K562 (cell line): ENCODE data around the gene PDZK1IP1. TPM values are rescaled to one million over a fixed set of nuclear protein-coding genes. Genes with fewer than 3 reads are reported as not detected.

ENCODE experiments used
- ARID2 ChIP-seq: fragments of 450-650 bp; IDR thresholded peaks from 2 replicates; pipeline ENCODE4 v1.6.1; 2017; ENCODE audit warnings: antibody characterized with exemption, mild to moderate bottlenecking
- CEBPG ChIP-seq, 3 experiments: fragments of 200-800 bp in 1 of 3; sonication (Bioruptor generic) in 1 of 3; sonication (generic) in 1 of 3; formaldehyde crosslinking in 1 of 3; IDR thresholded peaks in 2 of 3; conservative IDR thresholded peaks in 1 of 3; 2 replicates each; pipeline versions ENCODE4 v1.6.1 to v1.8.0; 2016 to 2022; ENCODE audit warnings: missing compliant biosample characterization in 2 of 3, missing genetic modification characterization in 2 of 3, mild to moderate bottlenecking in 1 of 3, missing genetic modification reagents in 1 of 3
- HCFC1 ChIP-seq: IDR thresholded peaks from 2 replicates; pipeline ENCODE4 v1.6.1; 2012; ENCODE audit warnings: low read depth, low read length, improper control_type of control experiment
- HNRNPH1 ChIP-seq: fragments of 200-400 bp; formaldehyde crosslinking; optimal IDR thresholded peaks from 2 replicates; pipeline ENCODE3; 2017; ENCODE audit warnings: low read depth, mild to moderate bottlenecking, low read length, moderate library complexity
- LEF1 ChIP-seq: fragments of 450-650 bp; IDR thresholded peaks from 2 replicates; pipeline ENCODE4 v1.6.1; 2016; ENCODE audit warnings: mild to moderate bottlenecking
- MCM3 ChIP-seq: fragments of 450-650 bp; IDR thresholded peaks from 2 replicates; pipeline ENCODE4 v1.6.1; 2016
- MEIS2 ChIP-seq: fragments of 450-650 bp; IDR thresholded peaks from 2 replicates; pipeline ENCODE4 v1.6.1; 2014; ENCODE audit warnings: mild to moderate bottlenecking; ENCODE audit not compliant: partially characterized antibody
- RBFOX2 ChIP-seq: fragments of 200-400 bp; formaldehyde crosslinking; IDR thresholded peaks from 2 replicates; pipeline ENCODE4 v1.6.1; 2017; ENCODE audit warnings: low read depth, mild to moderate bottlenecking, low read length, moderate library complexity
- SAFB2 ChIP-seq: fragments of 200-400 bp; formaldehyde crosslinking; IDR thresholded peaks from 2 replicates; pipeline ENCODE4 v1.6.1; 2018; ENCODE audit warnings: borderline replicate concordance, low read length, low read depth, moderate library complexity; ENCODE audit not compliant: severe bottlenecking
- SREBF1 ChIP-seq: fragments of 150-350 bp; IDR thresholded peaks from 2 replicates; pipeline ENCODE4 v1.6.1; 2014; ENCODE audit warnings: antibody characterized with exemption, low read depth, low read length, borderline replicate concordance
- SRF ChIP-seq, 2 experiments: fragments of 250-450, 450-650 bp in 1 of 2; sonication (Bioruptor Pico) in 1 of 2; sonication (generic) in 1 of 2; formaldehyde crosslinking; IDR thresholded peaks; 2 replicates each; pipeline versions ENCODE4 v1.5.0 to v1.5.1; 2020 to 2022; ENCODE audit warnings: mild to moderate bottlenecking in 1 of 2, missing genetic modification reagents in 1 of 2
- SRSF3 ChIP-seq: fragments of 200-400 bp; formaldehyde crosslinking; IDR thresholded peaks from 2 replicates; pipeline ENCODE4 v1.6.1; 2016; ENCODE audit warnings: mild to moderate bottlenecking, low read length, moderate library complexity; ENCODE audit not compliant: insufficient read depth
- STAT5B ChIP-seq: fragments of 250-450 bp; sonication (Bioruptor Pico); IDR thresholded peaks from 2 replicates; pipeline ENCODE4 v1.8.0; 2021; ENCODE audit warnings: mild to moderate bottlenecking, inconsistent platforms
- WHSC1 ChIP-seq: IDR thresholded peaks from one replicate; pipeline ENCODE4 v1.6.1; 2012; ENCODE audit warnings: low read length, control low read depth, inconsistent platforms
- XRCC5 ChIP-seq: fragments of 200-400 bp; formaldehyde crosslinking; IDR thresholded peaks from 2 replicates; pipeline ENCODE4 v1.6.1; 2017; ENCODE audit warnings: low read depth, mild to moderate bottlenecking, low read length
- YBX1 ChIP-seq: fragments of 450-650 bp; IDR thresholded peaks from 2 replicates; pipeline ENCODE4 v1.7.1; 2016; ENCODE audit warnings: mild to moderate bottlenecking
- ZBTB8A ChIP-seq: fragments of 450-650 bp; IDR thresholded peaks from 2 replicates; pipeline ENCODE4 v1.6.1; 2018; ENCODE audit warnings: mild to moderate bottlenecking, moderate library complexity; ENCODE audit not compliant: partially characterized antibody
- ZC3H11A ChIP-seq: IDR thresholded peaks from 2 replicates; pipeline ENCODE4 v1.6.1; 2012; ENCODE audit warnings: low read depth, low read length, improper control_type of control experiment
- ZNF282 ChIP-seq: sonication (generic); formaldehyde crosslinking; IDR thresholded peaks from 2 replicates; pipeline ENCODE4 v1.8.1; 2023; ENCODE audit warnings: missing genetic modification reagents
- ZNF589 ChIP-seq: fragments of 200-800 bp; sonication (Bioruptor generic); IDR thresholded peaks from 2 replicates; pipeline ENCODE4 v1.6.1; 2016; ENCODE audit warnings: low read depth, missing genetic modification characterization, missing compliant biosample characterization
- polyA plus RNA-seq, 8 experiments: library from polyadenylated mRNA; depleted of rRNA in 4 of 8; stranded (reverse) in 5 of 8; unstranded in 3 of 8; fragments of >200 nt; fragmentation: Nextera tagmentation in 2 of 8; fragmentation: Illumina TruSeq in 1 of 8; extraction: Ambion mirVana in 2 of 8; extraction: Trizol in 1 of 8; gene quantifications; 2 replicates each; pipeline versions ENCODE4 v1.2.1 to v1.2.3, GENCODE V29; 2011 to 2014; ENCODE audit warnings: inconsistent platforms in 1 of 8, missing spikeins in 1 of 8
- total RNA-seq, 7 experiments: library from RNA; depleted of rRNA in 6 of 7; stranded (reverse); fragments of >200 nt in 6 of 7; fragmentation: Illumina TruSeq in 2 of 7; extraction: Trizol in 2 of 7; gene quantifications; 2 replicates each; pipeline versions ENCODE4 v1.2.1 to v1.2.3, GENCODE V29; 2011 to 2021; ENCODE audit warnings: low replicate concordance in 1 of 7
- TF ChIP-seq, protein P1 (sequence below), 2 experiments: IDR thresholded peaks; 2 replicates each; pipeline ENCODE4 v1.6.1; 2011; ENCODE audit warnings: borderline replicate concordance in 1 of 2, control low read depth in 1 of 2, low read depth in 1 of 2, low read length in 1 of 2, mild to moderate bottlenecking in 1 of 2, mixed read lengths in 1 of 2, moderate library complexity in 1 of 2; ENCODE audit not compliant: insufficient read depth in 1 of 2, insufficient read length in 1 of 2, poor library complexity in 1 of 2, severe bottlenecking in 1 of 2; ENCODE audit errors: extremely low read depth in 1 of 2
- TF ChIP-seq, protein P2 (sequence below): sonication (generic); formaldehyde crosslinking; IDR thresholded peaks from 2 replicates; pipeline ENCODE4 v1.8.0; 2022; ENCODE audit warnings: missing genetic modification reagents, mild to moderate bottlenecking, moderate library complexity, borderline replicate concordance

Gene PDZK1IP1
- total and polyA plus RNA-seq, 9 of the 15 experiments (the other 6 are each of a cell fraction or from before 2014, with no cell fraction given), result 0.17 to 0.68 (median 0.53) TPM; not detected in 2

DNA sequence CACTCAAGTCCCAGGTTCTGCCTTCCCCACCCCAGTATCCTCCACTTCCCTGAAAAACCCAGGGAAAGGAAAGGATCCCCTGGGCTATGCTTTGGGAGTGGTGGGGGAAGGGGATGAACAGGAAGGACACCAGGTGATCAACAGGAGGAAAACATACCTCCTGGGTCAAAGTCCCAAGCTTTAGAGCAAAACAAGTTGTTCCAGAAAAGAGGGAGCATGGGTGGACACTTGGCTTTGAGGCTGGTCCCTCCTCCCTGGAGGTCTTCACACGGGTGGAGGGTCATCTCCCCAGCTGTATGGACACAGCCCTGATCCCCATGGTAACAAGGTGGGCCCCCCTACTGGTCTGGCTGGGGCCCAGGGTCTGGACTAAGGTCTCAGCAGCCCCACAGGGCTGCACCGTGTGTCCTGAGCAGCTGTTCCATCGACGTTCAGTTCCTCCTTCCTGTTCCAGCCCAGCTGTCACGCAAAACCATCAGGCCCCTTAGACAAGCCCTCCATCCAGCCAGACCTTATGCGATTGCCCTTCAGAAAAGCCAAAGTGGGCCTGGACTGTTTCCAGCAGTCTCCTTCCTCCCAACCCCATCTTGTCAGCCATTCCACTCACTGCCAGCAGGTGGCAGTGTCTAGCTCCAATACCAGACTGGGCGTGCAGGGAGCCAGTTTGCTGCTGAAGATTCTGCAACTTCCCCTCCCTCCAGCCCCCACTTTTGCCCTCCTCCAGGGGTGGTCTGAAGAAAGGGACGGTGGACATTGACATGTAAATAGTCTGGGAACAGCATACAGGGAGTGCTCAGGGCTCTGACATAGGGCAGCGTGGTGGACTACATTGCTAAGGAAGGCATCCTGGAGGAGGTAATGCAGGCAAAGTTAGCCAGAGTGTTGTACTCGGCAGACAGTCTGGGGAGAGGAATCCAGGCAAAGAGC is 2.9 kb upstream of the PDZK1IP1 start (continued):
- TF ChIP-seq SRF (CRISPR knock-in tag; IDR thresholded peaks at IDR 0.05), result peak in 1 of 2 experiments; percentile 41; a peak in 1 of 4 replicates
- no peak for TF ChIP-seq HNRNPH1
- no peak for TF ChIP-seq SAFB2
- TF ChIP-seq WHSC1, result no peak
- no peak for TF ChIP-seq CEBPG (CRISPR knock-in tag; IDR thresholded peaks at IDR 0.05)
- TF ChIP-seq CEBPG (tag; conservative IDR thresholded peaks at IDR 0.05 in 1 of 2, IDR thresholded peaks at IDR 0.05 in 1 of 2), result no peak
- TF ChIP-seq XRCC5, result peak; percentile 96
- no peak for TF ChIP-seq YBX1
- no peak for TF ChIP-seq SRSF3
- TF ChIP-seq ZBTB8A, result no peak
- TF ChIP-seq ARID2, result peak; percentile 89
- TF ChIP-seq MCM3, result no peak
- TF ChIP-seq, protein P1, sequence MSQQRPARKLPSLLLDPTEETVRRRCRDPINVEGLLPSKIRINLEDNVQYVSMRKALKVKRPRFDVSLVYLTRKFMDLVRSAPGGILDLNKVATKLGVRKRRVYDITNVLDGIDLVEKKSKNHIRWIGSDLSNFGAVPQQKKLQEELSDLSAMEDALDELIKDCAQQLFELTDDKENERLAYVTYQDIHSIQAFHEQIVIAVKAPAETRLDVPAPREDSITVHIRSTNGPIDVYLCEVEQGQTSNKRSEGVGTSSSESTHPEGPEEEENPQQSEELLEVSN (IDR thresholded peaks at IDR 0.05; ENCODE audit: borderline replicate concordance in 1 of 2, extremely low read depth in 1 of 2, insufficient read depth in 1 of 2, insufficient read length in 1 of 2, low read depth in 1 of 2, low read length in 1 of 2, poor library complexity in 1 of 2, severe bottlenecking in 1 of 2), result no peak
- no peak for TF ChIP-seq ZNF282 (CRISPR knock-in tag)
- TF ChIP-seq MEIS2, result peak; percentile 33
- no peak for TF ChIP-seq SREBF1
- TF ChIP-seq STAT5B (CRISPR knock-in tag), result no peak
- TF ChIP-seq ZC3H11A, result peak; percentile 72; the same call in 1 of the 2 replicates
- no peak for TF ChIP-seq LEF1
- no peak for TF ChIP-seq RBFOX2
- TF ChIP-seq HCFC1, result 0 out of 2 replicates have a peak, but pooled peaks have one; percentile 34
- no peak for TF ChIP-seq ZNF589 (CRISPR knock-in tag)
- TF ChIP-seq, protein P2, sequence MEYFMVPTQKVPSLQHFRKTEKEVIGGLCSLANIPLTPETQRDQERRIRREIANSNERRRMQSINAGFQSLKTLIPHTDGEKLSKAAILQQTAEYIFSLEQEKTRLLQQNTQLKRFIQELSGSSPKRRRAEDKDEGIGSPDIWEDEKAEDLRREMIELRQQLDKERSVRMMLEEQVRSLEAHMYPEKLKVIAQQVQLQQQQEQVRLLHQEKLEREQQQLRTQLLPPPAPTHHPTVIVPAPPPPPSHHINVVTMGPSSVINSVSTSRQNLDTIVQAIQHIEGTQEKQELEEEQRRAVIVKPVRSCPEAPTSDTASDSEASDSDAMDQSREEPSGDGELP, result peak; percentile 84
